WTC11 (cell line): ENCODE results near the gene AIP. TPM values are rescaled to one million over a fixed set of nuclear protein-coding genes. Genes with fewer than 3 reads are reported as not detected.

Experiments used
- ATAC-seq: fragments of 200-7000 bp; cut with Tn5 transposase; 2 replicates; pipeline ENCODE4 v1.10.0; 2021; ENCODE audit warnings: mild to moderate bottlenecking, moderate library complexity
- CTCF ChIA-PET: fragments of 300-600 bp; sonication (Branson Sonifier 250); formaldehyde crosslinking; loops from one replicate; lab custom pipeline; 2021; ENCODE audit warnings: antibody characterized with exemption; lab: Charles Lee
- POLR2A ChIA-PET: fragments of 350-600 bp; sonication (Branson Sonifier 250); formaldehyde crosslinking; loops from one replicate; lab custom pipeline; 2021; ENCODE audit warnings: antibody characterized with exemption; lab: Charles Lee
- DNase-seq: peaks from one replicate; pipeline ENCODE4 v3.0.0; 2021; ENCODE audit warnings: low spot score
- H3K27ac Mint-ChIP-seq: 2 replicates; pipeline ENCODE4 v1.8.0; 2021; ENCODE audit warnings: mixed read lengths
- H3K27me3 Mint-ChIP-seq: 2 replicates; pipeline ENCODE4 v1.8.0; 2021; ENCODE audit warnings: low read depth, mild to moderate bottlenecking, moderate library complexity, mixed read lengths
- H3K36me3 Mint-ChIP-seq: 2 replicates; pipeline ENCODE4 v1.8.0; 2021; ENCODE audit warnings: mixed read lengths
- H3K4me1 Mint-ChIP-seq: 2 replicates; pipeline ENCODE4 v1.8.0; 2022; ENCODE audit warnings: mixed read lengths
- H3K4me3 Mint-ChIP-seq: 2 replicates; pipeline ENCODE4 v1.8.0; 2021; ENCODE audit warnings: mild to moderate bottlenecking, moderate library complexity, mixed read lengths
- H3K9me3 Mint-ChIP-seq: 2 replicates; pipeline ENCODE4 v1.8.0; 2021; ENCODE audit warnings: mixed read lengths
- AFF4 ChIP-seq: sonication (generic); formaldehyde crosslinking; IDR thresholded peaks from 2 replicates; pipeline ENCODE4 v1.8.1; 2023; ENCODE audit warnings: mild to moderate bottlenecking, missing genetic modification reagents, borderline replicate concordance
- AR ChIP-seq: fragments of 250-450 bp; sonication (Bioruptor Pico); IDR thresholded peaks from 2 replicates; pipeline ENCODE4 v1.9.0; 2021; ENCODE audit warnings: mild to moderate bottlenecking
- CREB1 ChIP-seq: sonication (generic); formaldehyde crosslinking; IDR thresholded peaks from 2 replicates; pipeline ENCODE4 v1.8.0; 2023; ENCODE audit warnings: mild to moderate bottlenecking, missing genetic modification reagents
- EMX1 ChIP-seq: fragments of 250-450 bp; sonication (Bioruptor Pico); IDR thresholded peaks from 2 replicates; pipeline ENCODE4 v1.8.0; 2021; ENCODE audit warnings: mild to moderate bottlenecking
- ERG ChIP-seq: fragments of 250-450 bp; sonication (Bioruptor Pico); IDR thresholded peaks from 2 replicates; pipeline ENCODE4 v1.8.0; 2021; ENCODE audit warnings: mild to moderate bottlenecking
- ESRRA ChIP-seq: sonication (generic); formaldehyde crosslinking; IDR thresholded peaks from 2 replicates; pipeline ENCODE4 v1.8.1; 2022; ENCODE audit warnings: mild to moderate bottlenecking, missing genetic modification reagents, borderline replicate concordance
- ETV6 ChIP-seq: sonication (generic); formaldehyde crosslinking; IDR thresholded peaks from 2 replicates; pipeline ENCODE4 v1.8.1; 2022; ENCODE audit warnings: mild to moderate bottlenecking, missing genetic modification reagents
- FOXJ3 ChIP-seq: sonication (generic); formaldehyde crosslinking; IDR thresholded peaks from 2 replicates; pipeline ENCODE4 v1.9.0; 2021; ENCODE audit warnings: missing genetic modification reagents, mild to moderate bottlenecking, borderline replicate concordance
- MAX ChIP-seq: sonication (generic); formaldehyde crosslinking; IDR thresholded peaks from 2 replicates; pipeline ENCODE4 v1.8.0; 2022; ENCODE audit warnings: mild to moderate bottlenecking, missing genetic modification reagents
- NR1H2 ChIP-seq: sonication (generic); formaldehyde crosslinking; IDR thresholded peaks from 2 replicates; pipeline ENCODE4 v1.9.0; 2021; ENCODE audit warnings: mild to moderate bottlenecking, moderate library complexity, missing genetic modification reagents
- PREB ChIP-seq: sonication (generic); formaldehyde crosslinking; IDR thresholded peaks from 2 replicates; pipeline ENCODE4 v1.8.1; 2022; ENCODE audit warnings: mild to moderate bottlenecking, missing genetic modification reagents, moderate library complexity, borderline replicate concordance
- RORB ChIP-seq: fragments of 250-450 bp; sonication (Bioruptor Pico); IDR thresholded peaks from 2 replicates; pipeline ENCODE4 v1.9.0; 2021; ENCODE audit warnings: mild to moderate bottlenecking
- USF1 ChIP-seq: sonication (generic); formaldehyde crosslinking; IDR thresholded peaks from 2 replicates; pipeline ENCODE4 v1.8.0; 2022; ENCODE audit warnings: mild to moderate bottlenecking, missing genetic modification reagents
- ZNF532 ChIP-seq: fragments of 250-450 bp; sonication (Bioruptor Pico); IDR thresholded peaks from 2 replicates; pipeline ENCODE4 v1.9.0; 2021; ENCODE audit warnings: mild to moderate bottlenecking, borderline replicate concordance
- total RNA-seq: library from RNA; stranded (reverse); gene quantifications from 3 replicates; pipeline ENCODE4 v1.2.3, GENCODE V29; 2021

AIP gene
- total RNA-seq, 1 experiment from 2014 or later, result 32.8 TPM

- DNase-seq (no peak), ATAC-seq (no peak)
- H3K27me3 Mint-ChIP-seq, result peaks cover 28% of the 10 kb centered on the region
- CTCF ChIA-PET, result no interaction called here
- peaks cover 47% of the 10 kb centered on the region for H3K9me3 Mint-ChIP-seq
- TF ChIP-seq FOXJ3 (CRISPR knock-in tag) (no peak), MAX (CRISPR knock-in tag) (no peak), PREB (CRISPR knock-in tag) (no peak), ZNF532 (no peak), ERG (CRISPR knock-in tag) (no peak), USF1 (CRISPR knock-in tag) (no peak), CREB1 (no peak), AR (CRISPR knock-in tag) (no peak), RORB (CRISPR knock-in tag) (no peak), ESRRA (CRISPR knock-in tag) (no peak), EMX1 (no peak), ETV6 (CRISPR knock-in tag) (no peak), AFF4 (CRISPR knock-in tag) (no peak), NR1H2 (no peak)
- no peak overlapping the region for H3K27ac Mint-ChIP-seq
- POLR2A ChIA-PET, result no interaction called here
- no peak overlapping the region for H3K4me3 Mint-ChIP-seq
- H3K36me3 Mint-ChIP-seq, result peaks cover 21% of the 10 kb centered on the region
- H3K4me1 Mint-ChIP-seq, result no peaks in the 10 kb centered on the region
Measured at GRCh38 chr11:67532889-67533288, 50.1 kb downstream of the AIP start.
